ENCODE results near the gene UGT1A9. TPM values are rescaled to one million over a fixed set of nuclear protein-coding genes. Genes with fewer than 3 reads are reported as not detected.

UGT1A9 gene
- total and polyA plus RNA-seq, 12 donors = not detected

DNA sequence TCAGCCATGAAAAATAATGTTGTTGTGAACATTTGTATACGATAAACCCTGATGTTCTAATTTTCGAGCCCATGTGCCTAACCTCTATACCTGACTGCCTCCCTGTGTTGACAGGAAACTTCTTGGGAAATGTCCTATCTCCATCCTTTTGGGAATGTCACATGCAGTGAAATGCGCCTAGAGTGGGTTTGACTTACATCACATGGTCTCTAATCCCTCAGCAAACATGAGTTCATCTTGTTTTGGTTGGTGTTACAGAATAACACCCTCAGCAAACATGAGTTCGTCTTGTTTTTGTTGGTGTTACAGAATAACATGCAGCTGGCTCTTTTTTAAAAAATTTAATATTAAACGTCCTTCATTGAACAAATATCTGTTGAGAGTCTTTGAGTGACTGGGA is 16.6 kb downstream of the UGT1A9 start:
- Histone ChIP-seq H3K27ac (no peak overlapping the region), H3K9me3 (no peaks in the 10 kb centered on the region), H3K4me3 (no peak overlapping the region), H3K36me3 (no peaks in the 10 kb centered on the region), H3K4me1 (no peaks in the 10 kb centered on the region), H3K27me3 (peaks cover 0 to 10% (median 0%) of the 10 kb centered on the region in 7 donors)
- ATAC-seq = no peak
- 77 to 82% methylated on average over 5 of the region's 5 CpGs for WGBS, 2 donors
- DNase-seq = no peak
- intact Hi-C loops (cut with DNase I) = no loop called here
- TF ChIP-seq, protein P1, sequence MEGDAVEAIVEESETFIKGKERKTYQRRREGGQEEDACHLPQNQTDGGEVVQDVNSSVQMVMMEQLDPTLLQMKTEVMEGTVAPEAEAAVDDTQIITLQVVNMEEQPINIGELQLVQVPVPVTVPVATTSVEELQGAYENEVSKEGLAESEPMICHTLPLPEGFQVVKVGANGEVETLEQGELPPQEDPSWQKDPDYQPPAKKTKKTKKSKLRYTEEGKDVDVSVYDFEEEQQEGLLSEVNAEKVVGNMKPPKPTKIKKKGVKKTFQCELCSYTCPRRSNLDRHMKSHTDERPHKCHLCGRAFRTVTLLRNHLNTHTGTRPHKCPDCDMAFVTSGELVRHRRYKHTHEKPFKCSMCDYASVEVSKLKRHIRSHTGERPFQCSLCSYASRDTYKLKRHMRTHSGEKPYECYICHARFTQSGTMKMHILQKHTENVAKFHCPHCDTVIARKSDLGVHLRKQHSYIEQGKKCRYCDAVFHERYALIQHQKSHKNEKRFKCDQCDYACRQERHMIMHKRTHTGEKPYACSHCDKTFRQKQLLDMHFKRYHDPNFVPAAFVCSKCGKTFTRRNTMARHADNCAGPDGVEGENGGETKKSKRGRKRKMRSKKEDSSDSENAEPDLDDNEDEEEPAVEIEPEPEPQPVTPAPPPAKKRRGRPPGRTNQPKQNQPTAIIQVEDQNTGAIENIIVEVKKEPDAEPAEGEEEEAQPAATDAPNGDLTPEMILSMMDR (IDR thresholded peaks at IDR 0.05) = no peak

DNA sequence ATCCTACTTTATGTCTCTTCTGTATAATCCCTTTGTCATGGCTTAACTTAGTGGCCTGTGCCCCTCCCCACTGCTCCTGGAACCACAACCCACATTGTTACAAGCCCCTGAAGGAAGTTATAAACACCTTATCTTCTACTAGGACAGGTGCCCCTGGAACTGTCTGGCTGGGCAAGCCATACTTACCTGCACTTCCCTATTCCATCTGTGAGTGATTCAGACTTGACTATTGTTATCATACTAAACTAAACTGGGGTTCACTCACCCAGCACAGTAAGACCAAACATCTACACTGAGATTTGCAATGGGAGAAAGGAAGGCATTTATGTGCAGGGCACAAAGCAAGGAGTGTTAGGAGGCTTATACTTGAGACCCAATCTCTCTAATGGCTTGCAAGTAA is 17.3 kb downstream of the UGT1A9 start:
- Histone ChIP-seq H3K9me3 (no peaks in the 10 kb centered on the region), H3K27me3 (peaks cover 0 to 10% (median 0%) of the 10 kb centered on the region in 7 donors), H3K4me3 (no peak overlapping the region), H3K27ac (no peak overlapping the region), H3K4me1 (no peaks in the 10 kb centered on the region), H3K36me3 (no peaks in the 10 kb centered on the region)
- intact Hi-C loops (cut with DNase I) = no loop called here
- TF ChIP-seq, protein P1 (IDR thresholded peaks at IDR 0.05) = no peak
- ATAC-seq (no peak), DNase-seq (no peak)

DNA sequence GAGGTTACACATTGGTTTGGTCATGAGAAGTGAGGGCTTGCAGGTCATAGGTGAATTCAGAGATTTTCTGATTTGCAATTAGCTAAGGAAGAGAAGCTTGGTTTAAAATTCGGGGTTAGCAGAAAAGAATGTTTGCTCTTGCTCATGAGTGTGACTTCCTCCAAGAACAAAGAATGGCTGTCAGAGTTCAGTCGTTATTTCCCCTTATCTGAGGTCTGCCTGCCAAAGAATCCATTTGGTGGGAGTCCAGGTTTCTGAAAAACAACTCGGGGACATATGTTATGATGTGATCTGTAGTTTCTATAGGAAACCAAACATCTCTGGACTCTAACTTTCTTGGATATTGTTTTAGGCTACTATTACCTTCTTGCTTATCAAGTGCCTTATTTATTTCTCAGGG is 17.8 kb downstream of the UGT1A9 start:
- peaks cover 0 to 10% (median 0%) of the 10 kb centered on the region in 7 donors for H3K27me3 ChIP-seq

DNA sequence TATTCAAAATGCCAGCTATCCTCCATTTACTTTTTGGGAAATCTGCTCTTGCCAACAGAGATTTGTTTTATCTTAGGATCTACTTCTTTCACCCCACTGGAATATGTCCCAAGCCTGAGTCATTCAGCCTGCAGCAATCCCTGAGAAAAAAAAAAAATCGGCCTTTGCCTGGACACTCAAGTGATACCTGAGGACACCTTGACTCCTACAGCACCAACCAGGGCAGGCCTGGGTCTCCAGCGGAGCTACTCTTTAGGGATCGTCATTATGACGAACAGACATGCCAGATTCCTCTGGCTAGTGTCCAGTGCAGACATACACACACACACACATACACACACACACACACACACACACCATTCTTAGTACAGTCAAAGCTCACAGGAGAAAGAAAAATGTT is 18.7 kb downstream of the UGT1A9 start:
- TF ChIP-seq, protein P1 (IDR thresholded peaks at IDR 0.05) = no peak
- intact Hi-C loops (cut with DNase I) = no loop called here
- H3K36me3 ChIP-seq = no peaks in the 10 kb centered on the region
- 67 to 68% methylated on average over 4 of the region's 4 CpGs for WGBS, 2 donors
- H3K27ac ChIP-seq = no peak overlapping the region
- no peaks in the 10 kb centered on the region for H3K9me3 ChIP-seq
- H3K4me3 ChIP-seq = no peak overlapping the region
- H3K4me1 ChIP-seq = no peaks in the 10 kb centered on the region
- DNase-seq (no peak), ATAC-seq (no peak)
- peaks cover 0 to 10% (median 0%) of the 10 kb centered on the region in 7 donors for H3K27me3 ChIP-seq

More for the DNA sequence above, 17.8 kb downstream of the UGT1A9 start:
- intact Hi-C loops (cut with DNase I) = no loop called here
- no peak overlapping the region for H3K4me3 ChIP-seq
- WGBS, 2 donors = 15 to 19% methylated on average over 3 of the region's 3 CpGs
- H3K4me1 ChIP-seq = no peaks in the 10 kb centered on the region
- no peak for ATAC-seq
- no peak overlapping the region for H3K27ac ChIP-seq
- DNase-seq = no peak
- TF ChIP-seq, protein P1 (IDR thresholded peaks at IDR 0.05) = no peak
- no peaks in the 10 kb centered on the region for H3K36me3 ChIP-seq
- H3K9me3 ChIP-seq = no peaks in the 10 kb centered on the region

Data from heart right ventricle (tissue), 16 donors.